NCI-H187 (cell line): ENCODE data around the gene BCAT1.
"Not testable (repeated sequence)": the region's sequence is repeated elsewhere in the genome, so short reads cannot be mapped to it uniquely, and the experiment has no call there.

Source experiments
- DNase-seq, 2 experiments: peaks; one replicate each; lab custom pipeline; 2025; lab: John Stamatoyannopoulos, UW

Gene BCAT1

GRCh38 chr12:24956351-24956750 lies 7.5 kb upstream of the BCAT1 start:
- DNase-seq = not testable (repeated sequence)

- DNase-seq = no peak
Observed at GRCh38 chr12:24955853-24956252, 7.0 kb upstream of the BCAT1 start.

DNA sequence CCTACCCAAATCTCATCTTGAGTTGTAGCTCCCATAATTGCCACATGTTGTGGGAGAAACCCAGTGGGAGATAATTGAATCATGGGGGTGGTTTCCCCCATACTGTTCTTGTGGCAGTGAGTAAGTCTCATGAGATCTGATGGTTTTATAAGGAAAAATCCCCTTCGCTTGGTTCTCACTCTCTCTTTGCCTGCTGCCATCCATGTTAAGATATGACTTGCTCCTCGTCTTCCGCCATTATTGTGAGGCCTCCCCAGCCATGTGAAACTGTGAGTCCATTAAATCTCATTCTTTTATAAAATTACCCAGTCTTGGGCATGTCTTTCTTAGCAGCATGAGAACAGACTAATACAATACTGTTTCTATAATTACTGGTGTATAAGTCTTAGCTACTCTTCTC lies 6.5 kb upstream of the BCAT1 start:
- no peak for DNase-seq

DNA sequence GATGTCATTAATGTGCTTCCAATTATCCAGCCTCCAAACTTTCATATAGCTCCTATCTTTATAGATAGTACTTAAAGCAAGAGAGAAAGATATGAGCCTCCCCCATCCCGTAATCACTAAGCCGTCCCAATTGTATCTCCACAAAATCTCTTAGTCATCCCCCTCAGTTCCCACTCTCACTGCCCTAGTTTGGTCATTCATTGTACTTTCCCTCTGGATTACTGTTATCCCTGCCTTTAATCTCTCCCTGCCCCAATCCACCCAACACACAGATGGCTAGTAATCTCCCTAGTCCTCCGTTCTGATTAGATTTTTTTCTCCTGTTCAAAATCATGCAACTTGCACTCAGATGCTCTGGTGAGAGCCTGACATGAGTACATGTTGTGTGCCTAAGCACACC lies 5.4 kb upstream of the BCAT1 start:
- DNase-seq = no peak

DNA sequence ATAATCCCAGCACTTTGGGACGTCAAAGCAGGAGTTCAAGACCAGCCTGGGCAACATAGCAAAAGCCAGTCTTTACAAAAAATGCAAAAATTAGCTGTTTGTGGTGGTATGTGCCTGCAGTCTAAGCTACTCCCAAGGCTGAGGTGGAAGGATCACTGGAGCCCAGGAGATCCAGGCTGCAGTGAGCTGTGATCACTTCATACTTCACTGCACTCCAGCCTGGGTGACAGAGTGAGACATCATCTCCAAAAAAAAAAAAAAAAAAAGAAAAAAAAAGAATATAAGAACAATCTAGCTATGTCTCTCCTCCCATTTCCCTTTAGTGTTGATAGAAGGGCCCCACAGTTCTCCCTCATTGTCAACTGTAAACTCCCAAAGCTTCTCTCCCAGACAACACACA lies 3.5 kb upstream of the BCAT1 start:
- no peak for DNase-seq

- no peak for DNase-seq
Observed at GRCh38 chr12:24950231-24950834, 1.4 kb upstream of the BCAT1 start.

- DNase-seq = no peak
Observed at GRCh38 chr12:24948420-24948756, 513 bp downstream of the BCAT1 start.

DNA sequence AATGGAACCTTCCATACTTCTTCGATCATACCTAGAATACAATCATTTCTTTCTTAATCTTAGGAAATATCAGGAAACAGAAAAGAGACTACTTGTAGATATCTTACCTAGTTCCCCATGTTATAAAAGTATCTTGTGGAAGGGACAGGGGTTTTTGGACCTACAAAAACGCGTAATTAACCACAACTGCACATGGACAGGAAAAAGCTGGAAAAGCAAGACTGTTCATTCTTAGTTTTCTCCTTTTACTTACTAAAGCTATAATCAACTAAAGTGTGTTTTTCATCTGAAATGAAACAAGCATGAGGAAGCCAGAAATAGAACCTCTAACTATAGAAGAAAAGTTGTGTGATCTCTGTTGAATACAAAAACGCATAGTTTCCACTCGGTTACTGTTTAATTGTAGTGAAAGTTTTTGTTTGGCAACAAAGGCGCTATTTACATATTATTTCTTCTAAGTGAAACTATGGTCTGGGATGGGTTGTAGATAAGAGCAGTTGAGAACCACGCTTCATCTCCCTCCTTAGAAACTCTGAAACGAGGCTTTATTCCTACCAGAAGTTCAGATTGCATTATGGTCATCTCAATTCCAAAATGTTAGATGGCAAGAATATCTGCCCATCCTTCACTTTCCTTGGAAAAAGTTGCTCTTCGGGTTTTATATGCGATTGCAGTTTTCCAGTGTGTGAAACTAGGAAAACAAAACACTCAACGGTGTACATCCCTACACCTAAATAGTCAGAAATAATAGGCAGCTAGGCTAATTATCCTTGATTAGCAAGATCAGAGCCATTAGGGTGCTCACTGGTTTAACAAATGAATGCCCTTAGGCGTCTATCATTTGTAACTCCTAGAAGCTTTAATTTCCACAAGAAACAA lies 1.1 kb downstream of the BCAT1 start:
- DNase-seq = no peak

DNA sequence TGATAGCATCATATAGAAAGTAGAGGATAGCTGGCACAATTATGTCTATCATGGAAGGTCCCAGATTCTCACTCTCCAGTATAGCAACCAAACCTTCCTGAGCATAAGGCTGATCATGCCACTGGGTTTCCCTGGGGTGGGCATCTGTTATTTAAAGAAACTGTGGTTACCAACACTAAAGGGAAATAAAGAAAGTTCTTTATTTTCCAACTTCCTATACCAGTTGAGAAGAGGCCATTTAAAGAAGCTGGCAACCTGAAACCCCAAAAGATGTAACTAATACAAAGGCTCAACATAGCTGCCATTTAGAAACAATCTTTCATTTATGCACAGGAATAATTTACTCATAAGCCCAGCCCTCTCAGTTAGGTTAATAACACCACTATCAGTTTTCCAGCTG lies 3.1 kb downstream of the BCAT1 start:
- DNase-seq = no peak

DNA sequence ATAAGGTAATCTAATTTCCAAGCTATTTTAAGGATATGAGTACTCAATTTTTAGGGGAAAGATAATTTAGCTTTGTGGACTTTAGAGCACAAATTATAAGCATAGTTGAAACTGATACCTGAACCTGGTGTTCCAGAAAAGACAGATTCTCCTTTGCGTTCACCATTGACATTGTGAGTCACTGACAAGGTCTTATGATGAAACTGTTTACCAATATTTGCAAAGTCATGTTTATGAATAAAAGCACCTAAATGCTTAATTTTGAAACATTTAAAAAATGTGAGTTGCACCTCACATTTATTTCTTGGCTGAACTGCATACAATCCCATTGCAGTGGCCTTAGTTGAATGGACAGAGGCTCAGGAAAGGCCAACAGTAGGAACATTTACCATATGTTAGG lies 3.9 kb downstream of the BCAT1 start:
- no peak for DNase-seq

DNA sequence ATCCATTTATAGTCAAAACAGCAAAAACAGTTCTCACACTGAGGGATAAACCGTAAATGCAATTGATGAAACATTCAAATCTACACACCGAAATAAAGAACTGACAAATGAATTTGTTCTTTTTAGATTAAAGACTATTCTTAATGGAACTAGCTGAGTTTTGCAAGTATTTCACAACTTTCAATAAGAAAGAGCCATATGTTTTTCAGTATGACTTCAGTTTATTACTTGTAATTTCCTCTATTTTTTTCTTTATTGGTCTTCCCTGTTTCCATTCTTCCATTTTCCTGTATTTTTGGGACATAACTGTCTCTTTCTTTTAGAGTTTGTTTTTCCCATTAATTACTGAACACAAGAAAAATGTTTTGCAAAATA lies 4.3 kb downstream of the BCAT1 start:
- DNase-seq = no peak

- no peak for DNase-seq
Observed at GRCh38 chr12:24943947-24944600, 4.8 kb downstream of the BCAT1 start.

GRCh38 chr12:24940157-24940556 lies 8.7 kb downstream of the BCAT1 start:
- DNase-seq = no peak

- DNase-seq = not testable (repeated sequence)
Observed at GRCh38 chr12:24939551-24939950, 9.3 kb downstream of the BCAT1 start.

DNA sequence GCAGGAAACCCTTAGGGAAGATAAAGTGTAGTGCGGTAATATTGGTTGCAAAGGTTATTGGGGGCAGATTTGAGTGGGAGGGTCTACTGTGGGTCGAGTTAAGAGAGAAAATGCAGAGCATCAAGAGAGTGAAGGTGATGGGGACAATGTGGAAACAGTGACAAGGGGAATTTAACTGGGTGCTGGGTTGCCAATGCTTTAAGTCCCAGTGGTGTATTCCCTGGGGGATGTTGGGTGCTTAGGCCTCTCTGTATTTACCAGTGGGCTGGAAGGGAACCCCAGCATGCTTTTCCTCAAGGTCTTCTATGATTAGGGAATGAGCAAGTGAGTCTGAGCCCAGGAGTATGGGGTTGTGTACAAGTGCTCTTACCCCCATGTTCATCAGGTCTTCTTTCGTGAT lies 10.6 kb downstream of the BCAT1 start:
- DNase-seq = no peak

GRCh38 chr12:24937553-24938244 lies 11.2 kb downstream of the BCAT1 start:
- DNase-seq = no peak

DNA sequence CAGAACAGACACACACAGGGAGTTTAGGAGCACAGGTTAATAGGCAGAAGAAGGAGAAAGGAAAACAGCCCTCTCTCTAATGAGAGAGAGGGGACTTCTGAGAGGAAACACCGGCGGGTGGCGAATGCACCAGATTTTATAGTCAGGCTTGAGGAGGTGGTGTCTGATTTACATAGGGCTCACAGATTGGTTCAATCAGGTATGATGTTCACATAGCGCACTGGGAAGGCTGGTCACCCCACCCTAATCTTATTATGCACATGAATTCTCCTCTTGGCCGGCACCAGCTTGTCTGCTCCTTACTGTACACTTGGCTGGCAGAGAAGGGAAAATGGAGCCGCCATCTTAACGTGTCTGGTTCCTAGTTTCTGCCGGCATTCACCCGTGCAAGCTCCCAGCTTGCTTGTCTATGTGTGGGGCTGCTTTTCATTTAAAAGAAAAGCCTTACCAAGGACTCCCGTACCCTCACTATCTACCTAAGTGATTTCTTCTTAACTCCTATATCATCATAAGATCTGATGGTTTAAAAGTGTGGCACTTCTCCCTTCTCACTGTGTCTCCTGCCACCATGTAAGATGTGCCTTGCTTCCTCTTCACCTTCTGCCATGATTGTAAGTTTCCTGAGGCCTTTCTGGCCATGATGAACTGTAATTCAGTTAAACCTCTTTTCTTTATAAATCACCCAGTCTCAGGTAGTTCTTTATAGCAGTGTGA lies 15.1 kb downstream of the BCAT1 start:
- no peak for DNase-seq

GRCh38 chr12:24931666-24932405 lies 17.1 kb downstream of the BCAT1 start:
- DNase-seq = no peak

DNA sequence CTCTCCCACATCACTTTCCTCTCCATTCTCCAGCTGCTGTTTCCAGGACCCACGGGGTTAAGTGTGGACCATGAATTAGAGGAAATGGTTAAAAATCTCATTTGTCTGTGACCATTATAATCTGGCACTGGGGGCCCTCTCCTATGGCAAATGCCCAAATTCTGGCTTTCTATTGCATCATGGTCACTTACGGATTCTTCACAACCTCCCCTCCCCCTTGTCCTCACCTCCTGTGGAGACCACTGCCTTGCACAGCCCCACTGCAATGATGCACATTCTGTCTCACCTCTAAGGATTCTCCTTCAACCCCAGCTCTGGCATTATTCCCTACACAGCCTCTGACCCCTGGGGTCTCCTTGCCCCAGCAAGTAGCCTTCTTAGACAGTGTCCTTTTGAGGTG lies 18.9 kb downstream of the BCAT1 start:
- DNase-seq = no peak

DNA sequence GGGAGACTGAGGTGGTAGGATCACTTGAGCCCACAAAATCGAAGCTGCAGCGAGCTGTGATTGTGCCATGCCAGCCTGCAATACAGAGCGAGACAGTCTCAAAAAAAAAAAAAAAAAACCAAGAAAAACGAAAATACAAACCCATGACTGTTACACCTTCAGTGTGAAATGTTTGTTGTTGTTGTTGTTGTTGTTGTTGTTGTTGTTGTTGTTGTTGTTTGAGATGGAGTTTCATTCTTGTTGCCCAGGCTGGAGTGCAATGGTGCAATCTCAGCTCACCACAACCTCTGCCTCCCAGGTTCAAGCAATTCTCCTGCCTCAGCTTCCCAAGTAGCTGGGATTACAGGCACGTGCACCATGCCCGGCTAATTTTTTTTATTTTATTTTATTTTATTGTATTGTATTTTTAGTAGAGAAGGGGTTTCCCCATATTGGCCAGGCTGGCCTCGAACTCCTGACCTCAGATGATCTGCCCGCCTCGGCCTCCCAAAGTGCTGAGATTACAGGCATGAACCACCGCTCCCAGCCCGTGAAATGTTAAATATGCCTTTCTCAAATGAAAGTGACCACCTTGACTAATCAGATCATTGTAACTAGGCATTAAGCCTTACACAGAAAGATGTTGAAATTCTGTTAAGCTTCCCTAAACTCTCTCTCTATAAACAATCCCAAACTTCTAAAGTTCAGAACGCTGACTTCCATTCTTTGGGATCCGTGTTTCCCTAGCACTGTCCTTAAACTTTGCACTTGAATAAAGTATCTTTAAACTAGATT lies 20.2 kb downstream of the BCAT1 start:
- DNase-seq = not testable (repeated sequence)

DNA sequence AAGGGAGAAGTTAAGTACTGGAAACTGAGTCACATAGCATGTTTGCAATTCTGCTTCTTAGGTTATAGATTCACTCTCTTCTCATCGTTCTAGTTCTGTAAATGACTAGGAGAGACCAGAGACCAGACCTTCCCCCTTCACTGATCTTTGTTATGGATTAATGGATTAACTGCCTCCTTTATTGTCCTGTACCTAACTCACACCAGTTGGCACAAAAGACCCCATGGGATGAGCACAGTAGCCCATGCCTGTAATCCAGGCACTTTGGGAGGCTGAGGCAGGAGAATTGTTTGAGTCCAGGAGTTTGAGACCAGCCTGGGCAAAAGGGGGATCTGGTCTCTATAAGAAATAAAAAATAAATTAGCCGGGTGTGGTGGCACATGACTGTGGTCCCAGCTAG lies 20.8 kb downstream of the BCAT1 start:
- DNase-seq = no peak
